Left lung (tissue), 10 donors: Measurements from ENCODE around the gene VPS13D. TPM values are rescaled to one million over a fixed set of nuclear protein-coding genes. Genes with fewer than 3 reads are reported as not detected.

ENCODE experiments used
- ATAC-seq: fragments of 200-7000 bp; cut with Tn5 transposase; one replicate; pipeline ENCODE4 v1.9.1; 2020; ENCODE audit warnings: moderate library complexity
- DNase-seq, 4 donors: peaks; one replicate each; pipeline ENCODE4 v3.0.0-alpha.2; 2013 to 2020
- H3K27ac ChIP-seq, 2 donors: fragments of 200-600 bp; sonication (generic) in 1 of 2; one replicate each; pipeline versions ENCODE4 v1.5.0 to v1.8.0; 2020 to 2021
- H3K27me3 ChIP-seq, 2 donors: fragments of 200-600 bp; sonication (generic) in 1 of 2; one replicate each; pipeline versions ENCODE4 v1.5.0 to v1.8.0; 2020 to 2021
- H3K36me3 ChIP-seq, 2 donors: fragments of 200-600 bp; sonication (generic) in 1 of 2; one replicate each; pipeline versions ENCODE4 v1.5.0 to v1.8.0; 2020 to 2021
- H3K4me1 ChIP-seq, 2 donors: fragments of 200-600 bp; one replicate each; pipeline ENCODE4 v1.8.0; 2021
- H3K4me3 ChIP-seq, 2 donors: fragments of 200-600 bp; sonication (generic) in 1 of 2; one replicate each; pipeline versions ENCODE4 v1.5.0 to v1.8.0; 2020 to 2021; ENCODE audit warnings: mild to moderate bottlenecking in 1 of 2
- H3K9me3 ChIP-seq, 2 donors: fragments of 200-600 bp; sonication (generic) in 1 of 2; one replicate each; pipeline versions ENCODE4 v1.5.0 to v1.8.0; 2020 to 2021
- CTCF ChIP-seq, 2 donors: fragments of 200-600 bp; sonication (generic) in 1 of 2; IDR thresholded peaks; one replicate each; pipeline versions ENCODE4 v1.5.0 to v1.8.0; 2021; ENCODE audit warnings: antibody characterized with exemption in 2 of 2
- intact Hi-C, 2 donors: fragments of 100-400 bp; cut with DNase I; formaldehyde crosslinking; loops; one replicate each; pipeline versions ENCODE4 v1.11.2 to v1.14.2; 2022
- polyA plus RNA-seq, 6 donors: library from polyadenylated mRNA; unstranded; fragments of 120-200 nt; gene quantifications; one replicate each; pipeline ENCODE4 v1.2.1, GENCODE V29; 2013; ENCODE audit not compliant: insufficient read length in 6 of 6
- total RNA-seq, 2 donors: library from RNA; stranded (reverse); fragmentation: NEBNext Ultra II Directional; extraction: Animal tissue kit (Norgen Biotek cat#: 25700); gene quantifications; one replicate each; pipeline ENCODE4 v1.2.1, GENCODE V29; 2021
- donor health status: DM: no; HTN: yes; CAD: no.
- donor health status: DM: no; HTN: no; CAD: no.

The VPS13D gene
- total and polyA plus RNA-seq, 8 donors = 26.6 to 62.3 (median 30.2) TPM

DNA sequence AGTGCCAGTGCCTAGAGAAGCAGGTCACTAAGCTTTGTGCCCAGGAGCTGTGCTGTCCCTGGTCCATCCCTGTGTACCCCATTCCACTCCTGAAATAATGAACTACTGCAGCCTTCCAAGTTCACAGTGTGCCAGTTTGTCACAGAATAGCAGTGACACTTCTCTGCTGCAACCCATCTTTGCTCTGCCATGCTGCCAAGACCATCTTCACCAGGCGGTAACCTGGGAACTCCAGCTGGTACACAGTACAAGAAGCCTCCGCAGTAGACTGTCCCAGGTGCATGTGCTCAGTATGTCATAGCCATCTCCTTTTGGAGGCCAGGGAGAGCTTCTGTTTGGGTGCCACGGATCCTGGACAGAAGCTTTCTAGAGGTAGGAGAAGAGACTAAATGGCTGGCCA is 250.2 kb downstream of the VPS13D start:
- no peak for DNase-seq
- Histone ChIP-seq H3K9me3 (no peaks in the 10 kb centered on the region), H3K4me1 (peaks cover 47 to 56% of the 10 kb centered on the region in 2 donors), H3K27me3 (no peaks in the 10 kb centered on the region), H3K4me3 (no peak overlapping the region), H3K36me3 (no peaks in the 10 kb centered on the region), H3K27ac (peak overlapping the region; percentile 30 to 63)
- intact Hi-C loops = no loop called here
- no peak for TF ChIP-seq CTCF (IDR thresholded peaks at IDR 0.05)
- ATAC-seq = no peak

- Histone ChIP-seq H3K27me3 (no peaks in the 10 kb centered on the region), H3K9me3 (no peaks in the 10 kb centered on the region), H3K36me3 (peaks cover 0 to 1% of the 10 kb centered on the region in 2 donors), H3K27ac (peak overlapping the region; percentile 60 to 63), H3K4me3 (no peak overlapping the region), H3K4me1 (peaks cover 49% of the 10 kb centered on the region in 2 donors)
- no peak for TF ChIP-seq CTCF (IDR thresholded peaks at IDR 0.05)
- ATAC-seq = peak; percentile 45
- intact Hi-C loops = no loop called here
- no peak for DNase-seq
Measured at GRCh38 chr1:12480748-12481362, 251.0 kb downstream of the VPS13D start.

DNA sequence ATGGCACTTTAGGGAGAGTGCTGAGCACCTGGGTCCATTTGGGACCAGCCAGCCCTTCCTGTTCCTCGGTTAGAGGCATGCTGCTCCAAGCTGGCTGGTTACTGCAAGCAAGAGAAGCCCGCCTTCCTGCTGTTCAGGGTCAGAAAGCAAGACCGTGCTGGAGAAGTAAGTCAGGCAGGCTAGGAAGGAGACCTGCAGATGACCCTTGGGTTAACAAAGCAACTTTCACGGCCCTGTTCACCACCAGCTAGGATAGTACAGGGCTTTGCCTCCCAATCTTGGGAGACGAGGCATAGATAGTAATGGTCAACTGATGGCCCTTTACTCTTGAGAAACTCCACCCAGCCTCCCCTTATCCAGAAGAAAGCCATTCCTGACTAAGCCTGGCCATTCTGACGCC is 252.1 kb downstream of the VPS13D start:
- intact Hi-C loops = no loop called here
- Histone ChIP-seq H3K9me3 (no peaks in the 10 kb centered on the region), H3K36me3 (peaks cover 0 to 6% of the 10 kb centered on the region in 2 donors), H3K4me3 (no peak overlapping the region), H3K27me3 (no peaks in the 10 kb centered on the region), H3K27ac (no peak overlapping the region), H3K4me1 (peaks cover 54 to 55% of the 10 kb centered on the region in 2 donors)
- ATAC-seq (no peak), DNase-seq (no peak)
- TF ChIP-seq CTCF (IDR thresholded peaks at IDR 0.05) = no peak

- H3K36me3 ChIP-seq = peaks cover 0 to 6% of the 10 kb centered on the region in 2 donors
- no peak for TF ChIP-seq CTCF (IDR thresholded peaks at IDR 0.05)
- intact Hi-C loops = no loop called here
- no peak overlapping the region for H3K4me3 ChIP-seq
- ATAC-seq (no peak), DNase-seq (no peak)
- no peaks in the 10 kb centered on the region for H3K27me3 ChIP-seq
- no peak overlapping the region for H3K27ac ChIP-seq
- no peaks in the 10 kb centered on the region for H3K9me3 ChIP-seq
- peaks cover 48 to 49% of the 10 kb centered on the region in 2 donors for H3K4me1 ChIP-seq
Measured at GRCh38 chr1:12482988-12483387, 253.2 kb downstream of the VPS13D start.

DNA sequence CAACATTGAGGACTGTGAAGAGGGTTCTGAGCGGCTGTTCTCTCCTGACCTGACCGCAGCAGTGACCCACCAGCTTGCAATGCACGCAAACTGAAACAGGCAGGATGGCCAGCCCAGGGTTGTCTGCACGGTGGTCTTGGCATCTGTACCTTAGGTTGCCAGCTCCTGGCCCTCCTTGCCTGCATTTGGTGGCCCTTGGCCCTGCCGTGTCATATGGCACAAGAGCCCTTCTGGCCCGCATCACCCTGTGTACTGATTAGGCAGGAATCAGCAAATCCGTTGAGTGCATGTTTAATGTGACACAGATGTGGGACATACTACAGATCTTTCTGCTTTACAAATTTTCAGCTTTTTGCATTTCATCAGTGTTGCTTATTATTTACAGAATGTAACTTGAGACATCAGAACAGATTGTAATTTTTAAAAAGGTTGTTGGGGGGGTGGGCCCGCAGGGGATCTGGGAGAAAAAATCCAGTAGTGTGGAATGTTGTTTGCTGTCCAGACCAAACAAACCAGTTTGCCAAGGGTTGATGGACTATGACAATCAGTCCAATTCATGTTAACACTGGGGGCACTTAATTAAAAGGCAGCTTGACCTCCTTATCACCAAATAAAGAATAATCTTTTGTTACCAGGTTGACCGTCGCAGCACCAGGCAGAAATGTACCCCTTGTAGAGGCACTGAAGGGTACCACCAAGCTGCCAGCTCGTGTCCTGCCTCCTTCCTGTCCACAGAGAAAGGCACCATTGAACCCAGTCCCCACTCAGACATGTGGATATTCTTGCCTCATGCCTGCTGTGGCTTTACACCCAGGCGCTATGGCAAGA is 255.6 kb downstream of the VPS13D start:
- peaks cover 0 to 6% of the 10 kb centered on the region in 2 donors for H3K36me3 ChIP-seq
- TF ChIP-seq CTCF (IDR thresholded peaks at IDR 0.05) = no peak
- intact Hi-C loops = no loop called here
- H3K9me3 ChIP-seq = no peaks in the 10 kb centered on the region
- H3K4me3 ChIP-seq = no peak overlapping the region
- H3K27me3 ChIP-seq = no peaks in the 10 kb centered on the region
- H3K27ac ChIP-seq = peak overlapping the region; percentile 25 to 43
- DNase-seq (peak in 2 of 4 donors; percentile 70 to 73), ATAC-seq (peak; percentile 4)
- H3K4me1 ChIP-seq = peaks cover 24 to 28% of the 10 kb centered on the region in 2 donors
